ENCODE results near the gene AMZ1. TPM values are rescaled to one million over a fixed set of nuclear protein-coding genes. Genes with fewer than 3 reads are reported as not detected.

The AMZ1 gene
- polyA plus RNA-seq, 1 experiment: 0.43 TPM

GRCh38 chr7:2705371-2706096 is 17.5 kb downstream of the AMZ1 start:
- Histone ChIP-seq H3K27me3 (ENCODE audit: control insufficient read depth, insufficient read depth, low read length) (no peaks in the 10 kb centered on the region), H3K9me3 (ENCODE audit: control insufficient read depth, insufficient read depth, low read length) (peaks cover 1% of the 10 kb centered on the region), H3K27ac (ENCODE audit: low read depth, low read length) (no peak overlapping the region), H3K4me3 (ENCODE audit: low read depth, low read length) (no peak overlapping the region)
- POLR2A ChIA-PET: no interaction called here
- no peak for DNase-seq (ENCODE audit: low read depth, low spot score)
- CTCF ChIA-PET: no interaction called here
- TF ChIP-seq CTCF (IDR thresholded peaks at IDR 0.05; ENCODE audit: low read depth, low read length): no peak

DNA sequence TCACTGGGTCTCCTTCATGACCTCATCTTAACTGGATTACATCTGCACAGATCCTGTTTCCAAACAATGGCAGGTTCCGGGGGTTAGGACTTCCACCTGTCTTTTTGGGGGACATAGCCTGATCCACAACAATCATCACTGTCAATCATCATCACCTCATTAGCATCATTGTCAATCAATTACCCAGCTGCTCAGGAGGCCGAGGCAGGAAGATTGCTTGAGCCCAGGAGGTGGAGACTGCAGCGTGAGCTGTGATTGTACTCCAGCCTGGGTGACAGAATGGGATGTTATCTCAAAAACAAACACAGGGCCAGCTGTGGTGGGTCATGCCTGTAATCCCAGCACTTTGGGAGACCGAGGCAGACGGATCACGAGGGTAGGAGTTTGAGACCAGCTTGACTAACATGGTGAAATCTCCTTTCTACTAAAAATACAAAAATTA is 18.7 kb downstream of the AMZ1 start:
- ChIA-PET POLR2A (no interaction called here), CTCF (no interaction called here)
- Histone ChIP-seq H3K9me3 (ENCODE audit: control insufficient read depth, insufficient read depth, low read length) (peaks cover 9% of the 10 kb centered on the region), H3K4me3 (ENCODE audit: low read depth, low read length) (no peak overlapping the region), H3K27ac (ENCODE audit: low read depth, low read length) (no peak overlapping the region), H3K27me3 (ENCODE audit: control insufficient read depth, insufficient read depth, low read length) (no peaks in the 10 kb centered on the region)
- no peak for TF ChIP-seq CTCF (IDR thresholded peaks at IDR 0.05; ENCODE audit: low read depth, low read length)
- no peak for DNase-seq (ENCODE audit: low read depth, low spot score)

DNA sequence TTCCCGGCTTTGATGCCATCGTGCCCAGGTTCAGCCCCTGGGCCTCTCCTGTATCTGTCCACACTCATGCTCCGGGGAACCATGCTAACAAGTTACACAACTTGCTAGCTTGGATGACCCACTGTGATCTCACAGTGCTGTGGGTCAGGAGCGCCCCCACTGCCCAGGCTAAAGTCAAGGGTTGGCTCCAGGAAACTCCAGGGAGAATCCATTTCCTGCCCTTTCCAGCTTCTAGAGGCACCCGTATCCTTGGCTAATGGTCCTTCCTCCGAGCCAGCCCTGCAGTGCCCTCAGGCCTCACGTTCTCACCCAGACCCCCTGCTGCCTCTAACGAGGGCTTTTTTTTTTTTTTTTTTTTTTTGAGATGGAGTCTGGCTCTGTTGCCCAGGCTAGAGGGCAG is 19.5 kb downstream of the AMZ1 start:
- ChIA-PET CTCF (interaction anchor here (0.6 to 0.7 kb wide), 2 partner anchors 8 to 141 kb away, joined by 4 read pairs; no protein-coding TSS in a partner anchor), POLR2A (interaction anchor here (0.7 kb wide), 1 partner anchor 39 kb away, joined by 10 read pairs; no protein-coding TSS in a partner anchor)
- H3K4me3 ChIP-seq (ENCODE audit: low read depth, low read length): no peak overlapping the region
- no peaks in the 10 kb centered on the region for H3K27me3 ChIP-seq (ENCODE audit: control insufficient read depth, insufficient read depth, low read length)
- no peak overlapping the region for H3K27ac ChIP-seq (ENCODE audit: low read depth, low read length)
- H3K9me3 ChIP-seq (ENCODE audit: control insufficient read depth, insufficient read depth, low read length): peaks cover 9% of the 10 kb centered on the region
- no peak for DNase-seq (ENCODE audit: low read depth, low spot score)
- no peak for TF ChIP-seq CTCF (IDR thresholded peaks at IDR 0.05; ENCODE audit: low read depth, low read length)

DNA sequence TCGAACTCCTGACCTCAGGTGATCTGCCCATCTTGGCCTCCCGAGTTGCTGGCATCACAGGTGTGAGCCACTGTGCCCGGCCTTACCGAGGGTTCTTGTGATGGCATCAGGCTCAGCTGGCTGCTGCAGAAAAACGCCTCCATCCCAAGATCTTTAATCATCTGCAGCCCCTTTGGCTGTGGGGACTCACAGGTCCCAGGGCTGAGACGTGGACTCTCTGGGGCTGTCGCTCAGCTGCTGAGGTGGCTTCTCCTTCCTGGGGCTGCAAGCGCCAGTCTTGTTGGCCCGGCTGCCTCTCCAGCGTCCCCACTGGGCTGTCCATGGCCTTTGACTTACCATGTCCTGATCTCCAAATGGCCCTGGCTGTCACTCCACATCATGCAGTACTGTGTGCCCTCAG is 20.0 kb downstream of the AMZ1 start:
- Histone ChIP-seq H3K9me3 (ENCODE audit: control insufficient read depth, insufficient read depth, low read length) (peaks cover 9% of the 10 kb centered on the region), H3K27me3 (ENCODE audit: control insufficient read depth, insufficient read depth, low read length) (no peaks in the 10 kb centered on the region), H3K4me3 (ENCODE audit: low read depth, low read length) (no peak overlapping the region), H3K27ac (ENCODE audit: low read depth, low read length) (no peak overlapping the region)
- no peak for TF ChIP-seq CTCF (IDR thresholded peaks at IDR 0.05; ENCODE audit: low read depth, low read length)
- CTCF ChIA-PET: interaction anchor here (0.6 to 0.7 kb wide), 2 partner anchors 8 to 137 kb away, joined by 4 read pairs; no protein-coding TSS in a partner anchor
- POLR2A ChIA-PET: no interaction called here
- no peak for DNase-seq (ENCODE audit: low read depth, low spot score)

- Histone ChIP-seq H3K27ac (ENCODE audit: low read depth, low read length) (no peak overlapping the region), H3K9me3 (ENCODE audit: control insufficient read depth, insufficient read depth, low read length) (peaks cover 9% of the 10 kb centered on the region), H3K27me3 (ENCODE audit: control insufficient read depth, insufficient read depth, low read length) (no peaks in the 10 kb centered on the region), H3K4me3 (ENCODE audit: low read depth, low read length) (no peak overlapping the region)
- TF ChIP-seq CTCF (IDR thresholded peaks at IDR 0.05; ENCODE audit: low read depth, low read length): no peak
- DNase-seq (ENCODE audit: low read depth, low spot score): no peak
- POLR2A ChIA-PET: no interaction called here
- CTCF ChIA-PET: interaction anchor here (0.7 to 2.6 kb wide), 6 partner anchors 19 to 258 kb away, joined by 3 to 25 read pairs (median 7); no protein-coding TSS in a partner anchor
Measured at GRCh38 chr7:2708547-2709310, 20.7 kb downstream of the AMZ1 start.

All from AG04450 (cell line).